B cell (primary cell): ENCODE data around the gene RCC1.

Source experiments
- CTCF ChIP-seq: fragments of 200-600 bp; IDR thresholded peaks from one replicate; pipeline ENCODE4 v1.8.0; 2022; ENCODE audit warnings: antibody characterized with exemption, mild to moderate bottlenecking
- EZH2 ChIP-seq: IDR thresholded peaks from 2 replicates; pipeline ENCODE4 v1.6.1; 2012; ENCODE audit warnings: borderline replicate concordance, low read depth, mild to moderate bottlenecking, moderate library complexity, low read length; ENCODE audit not compliant: insufficient read depth, poor library complexity, severe bottlenecking

GRCh38 chr1:28480308-28480707 is 25.5 kb upstream of the RCC1 start:
- TF ChIP-seq CTCF (no peak), EZH2 (no peak)
